GM23248 (cell line): ENCODE data around the gene SLC2A4. TPM values are rescaled to one million over a fixed set of nuclear protein-coding genes. Genes with fewer than 3 reads are reported as not detected.

Source experiments
- DNase-seq: peaks from one replicate; pipeline ENCODE4 v3.0.0-alpha.2; 2015
- H2AFZ ChIP-seq: fragments of 200-600 bp; sonication (generic); 2 replicates; pipeline ENCODE4 v1.6.1; 2016; ENCODE audit warnings: antibody characterized with exemption
- H3F3A ChIP-seq: fragments of 200-600 bp; sonication (generic); 2 replicates; pipeline ENCODE4 v1.6.1; 2016; ENCODE audit warnings: mild to moderate bottlenecking, antibody characterized with exemption, mixed run types; ENCODE audit not compliant: insufficient read depth
- H3K27ac ChIP-seq: fragments of 200-600 bp; sonication (generic); 2 replicates; pipeline ENCODE4 v1.5.1; 2016; ENCODE audit warnings: mild to moderate bottlenecking
- H3K27me3 ChIP-seq: fragments of 200-600 bp; sonication (generic); replicated peaks from 2 replicates; pipeline ENCODE4 v1.6.1; 2016; ENCODE audit warnings: mild to moderate bottlenecking; ENCODE audit not compliant: insufficient read depth
- H3K36me3 ChIP-seq: fragments of 200-600 bp; sonication (generic); 2 replicates; pipeline ENCODE4 v1.6.1; 2016; ENCODE audit warnings: low read depth, mild to moderate bottlenecking
- H3K4me1 ChIP-seq: fragments of 200-600 bp; sonication (generic); 2 replicates; pipeline ENCODE4 v1.6.1; 2016; ENCODE audit warnings: mild to moderate bottlenecking; ENCODE audit not compliant: insufficient read depth
- H3K4me2 ChIP-seq: fragments of 200-600 bp; sonication (generic); one replicate; pipeline ENCODE4 v1.6.1; 2016; ENCODE audit warnings: mild to moderate bottlenecking; ENCODE audit not compliant: unreplicated experiment
- H3K4me3 ChIP-seq: fragments of 200-600 bp; sonication (generic); 2 replicates; pipeline ENCODE4 v1.5.1; 2016; ENCODE audit warnings: mild to moderate bottlenecking
- H3K79me2 ChIP-seq: fragments of 200-600 bp; sonication (generic); 2 replicates; pipeline ENCODE4 v1.6.1; 2016; ENCODE audit warnings: mild to moderate bottlenecking; ENCODE audit not compliant: insufficient read depth
- H3K9ac ChIP-seq: fragments of 200-600 bp; sonication (generic); 2 replicates; pipeline ENCODE4 v1.6.1; 2016; ENCODE audit warnings: mild to moderate bottlenecking
- H3K9me2 ChIP-seq: fragments of 200-600 bp; sonication (generic); 2 replicates; pipeline ENCODE4 v1.6.1; 2016; ENCODE audit warnings: mixed run types, mild to moderate bottlenecking, moderate library complexity; ENCODE audit not compliant: insufficient read depth
- H3K9me3 ChIP-seq: fragments of 200-600 bp; sonication (generic); one replicate; pipeline ENCODE4 v1.6.1; 2017; ENCODE audit warnings: low read depth
- H4K20me1 ChIP-seq: fragments of 200-600 bp; sonication (generic); 2 replicates; pipeline ENCODE4 v1.6.0; 2016; ENCODE audit not compliant: insufficient read depth
- EZH2 ChIP-seq: fragments of 200-600 bp; sonication (generic); IDR thresholded peaks from 2 replicates; pipeline ENCODE4 v1.6.1; 2018; ENCODE audit warnings: antibody characterized with exemption, mild to moderate bottlenecking; ENCODE audit not compliant: insufficient read depth, poor library complexity, severe bottlenecking
- EZH2phosphoT487 ChIP-seq: fragments of 200-600 bp; sonication (generic); IDR thresholded peaks from 2 replicates; pipeline ENCODE4 v1.6.1; 2018; ENCODE audit warnings: antibody characterized with exemption, moderate library complexity, mild to moderate bottlenecking, low read depth; ENCODE audit not compliant: insufficient read depth
- WGBS, 2 experiments: methylation state at CpG; one replicate each; pipeline ENCODE4 v1.1.6; 2015 to 2017; ENCODE audit warnings: low lambda C conversion rate in 2 of 2, low coverage in 1 of 2; ENCODE audit errors: missing lambda C conversion rate in 2 of 2; 5-methylcytosine and 5-hydroxymethylcytosine counted together
- in situ Hi-C: fragments of 300-500 bp; cut with MboI; formaldehyde crosslinking; loops from 2 replicates; pipeline ENCODE4 v1.15.0; 2020
- polyA plus RNA-seq: library from polyadenylated mRNA; unstranded; fragments of >200 nt; fragmentation: Nextera tagmentation; extraction: Ambion mirVana; gene quantifications from 2 replicates; pipeline ENCODE4 v1.2.1, GENCODE V29; 2016
- total RNA-seq: library from RNA; depleted of rRNA; stranded (reverse); fragments of >200 nt; shearing (Covaris generic); gene quantifications from 2 replicates; pipeline ENCODE4 v1.2.3, GENCODE V29; 2014

SLC2A4 gene
- total and polyA plus RNA-seq, 2 experiments from 2014 or later, result 0.08 TPM; not detected in 1

- Histone ChIP-seq H3K9ac (no peak overlapping the region), H3K79me2 (no peaks in the 10 kb centered on the region), H3F3A (peaks cover 2% of the 10 kb centered on the region; the same call in 1 of the 2 replicates), H3K9me2 (no peaks in the 10 kb centered on the region), H3K36me3 (no peaks in the 10 kb centered on the region), H3K27ac (no peak overlapping the region), H3K9me3 (no peaks in the 10 kb centered on the region), H2AFZ (no peak overlapping the region), H3K4me1 (no peaks in the 10 kb centered on the region), H3K4me3 (no peak overlapping the region), H4K20me1 (no peaks in the 10 kb centered on the region), H3K4me2 (no peak overlapping the region), H3K27me3 (peaks cover 41% of the 10 kb centered on the region)
- in situ Hi-C loops, result no loop called here
- no peak for TF ChIP-seq EZH2phosphoT487
- TF ChIP-seq EZH2, result no peak
- no peak for DNase-seq
- 45 to 49% methylated on average over 11 of the region's 11 CpGs for WGBS, 2 experiments
Observed at GRCh38 chr17:7290685-7291084, 9.2 kb downstream of the SLC2A4 start.

GRCh38 chr17:7292194-7292593 lies 10.7 kb downstream of the SLC2A4 start:
- Histone ChIP-seq H3K36me3 (no peaks in the 10 kb centered on the region), H3K4me3 (no peak overlapping the region), H3K4me2 (no peak overlapping the region), H3K79me2 (no peaks in the 10 kb centered on the region), H3K4me1 (no peaks in the 10 kb centered on the region), H3K9me2 (no peaks in the 10 kb centered on the region), H2AFZ (no peak overlapping the region), H3F3A (peaks cover 5% of the 10 kb centered on the region; the same call in 1 of the 2 replicates), H3K27me3 (peaks cover 32% of the 10 kb centered on the region), H4K20me1 (no peaks in the 10 kb centered on the region), H3K9ac (no peak overlapping the region), H3K9me3 (no peaks in the 10 kb centered on the region), H3K27ac (no peak overlapping the region)
- no peak for DNase-seq
- WGBS, 2 experiments, result 61 to 81% methylated on average over 2 of the region's 2 CpGs
- TF ChIP-seq EZH2phosphoT487, result no peak
- TF ChIP-seq EZH2, result no peak
- in situ Hi-C loops, result no loop called here

GRCh38 chr17:7292729-7293128 lies 11.2 kb downstream of the SLC2A4 start:
- Histone ChIP-seq H3K4me2 (no peak overlapping the region), H3K9ac (no peak overlapping the region), H3K9me3 (no peaks in the 10 kb centered on the region), H3K36me3 (no peaks in the 10 kb centered on the region), H3K4me3 (no peak overlapping the region), H3K79me2 (no peaks in the 10 kb centered on the region), H3K27ac (no peak overlapping the region), H3F3A (peaks cover 5% of the 10 kb centered on the region; the same call in 1 of the 2 replicates), H3K27me3 (peaks cover 26% of the 10 kb centered on the region), H3K9me2 (no peaks in the 10 kb centered on the region), H2AFZ (no peak overlapping the region), H4K20me1 (no peaks in the 10 kb centered on the region), H3K4me1 (no peaks in the 10 kb centered on the region)
- DNase-seq, result no peak
- 21 to 23% methylated on average over 6 of the region's 6 CpGs for WGBS, 2 experiments
- no peak for TF ChIP-seq EZH2phosphoT487
- no peak for TF ChIP-seq EZH2
- in situ Hi-C loops, result no loop called here

- Histone ChIP-seq H3K4me2 (no peak overlapping the region), H3K36me3 (no peaks in the 10 kb centered on the region), H3F3A (peaks cover 5% of the 10 kb centered on the region; the same call in 1 of the 2 replicates), H3K9me2 (no peaks in the 10 kb centered on the region), H3K9me3 (no peaks in the 10 kb centered on the region), H3K27me3 (peaks cover 22% of the 10 kb centered on the region), H2AFZ (no peak overlapping the region), H3K9ac (no peak overlapping the region), H3K79me2 (no peaks in the 10 kb centered on the region), H3K27ac (no peak overlapping the region), H4K20me1 (no peaks in the 10 kb centered on the region), H3K4me3 (no peak overlapping the region), H3K4me1 (no peaks in the 10 kb centered on the region)
- peak; percentile 36 for DNase-seq
- TF ChIP-seq EZH2 (no peak), EZH2phosphoT487 (no peak)
- 64% methylated on average over 11 of the region's 11 CpGs for WGBS, 2 experiments
- in situ Hi-C loops, result no loop called here
Observed at GRCh38 chr17:7293159-7293558, 11.6 kb downstream of the SLC2A4 start.
